Activated naive CD8-positive, alpha-beta T cell treated with anti-CD3 and anti-CD28 coated beads, Interleukin-2, amount 10 ng/mL, durations not matched to agents 7 days and 5 days (primary cell): Measurements from ENCODE around the gene B9D1. TPM values are rescaled to one million over a fixed set of nuclear protein-coding genes. Genes with fewer than 3 reads are reported as not detected.

Experiments used
- ATAC-seq: fragments of 150-1000 bp; cut with Tn5 transposase; one replicate; pipeline ENCODE4 v1.10.0; 2021; ENCODE audit warnings: low read depth, moderate library complexity
- POLR2A ChIA-PET: fragments of 350-600 bp; sonication (Branson Sonifier 250); formaldehyde crosslinking; loops from one replicate; lab custom pipeline; 2021; ENCODE audit warnings: antibody characterized with exemption; lab: Charles Lee
- DNase-seq: peaks from one replicate; pipeline ENCODE4 v3.0.0; 2021
- H3K27ac Mint-ChIP-seq: one replicate; pipeline ENCODE4 v1.8.0; 2022; ENCODE audit warnings: mild to moderate bottlenecking, mixed read lengths
- H3K27me3 Mint-ChIP-seq: one replicate; pipeline ENCODE4 v1.8.0; 2022; ENCODE audit warnings: mild to moderate bottlenecking, moderate library complexity, mixed read lengths
- H3K36me3 Mint-ChIP-seq: one replicate; pipeline ENCODE4 v1.8.0; 2021; ENCODE audit warnings: mild to moderate bottlenecking, mixed read lengths
- H3K4me1 Mint-ChIP-seq: one replicate; pipeline ENCODE4 v1.8.0; 2021; ENCODE audit warnings: mixed read lengths
- H3K4me3 Mint-ChIP-seq: one replicate; pipeline ENCODE4 v1.8.0; 2022; ENCODE audit warnings: mild to moderate bottlenecking, moderate library complexity, mixed read lengths
- H3K9me3 Mint-ChIP-seq: one replicate; pipeline ENCODE4 v1.8.0; 2021; ENCODE audit warnings: mixed read lengths
- microRNA-seq: library from miRNA; unstranded; fragments of <30 nt; microRNA quantifications from one replicate; pipeline ENCODE4 v1.2.0, GENCODE V29; 2022
- total RNA-seq, 2 experiments: library from RNA; stranded (reverse); gene quantifications; one replicate each; pipeline ENCODE4 v1.2.3, GENCODE V29; 2021

The B9D1 gene
- total RNA-seq, 2 experiments from 2014 or later, result 1.6 to 2.1 TPM

DNA sequence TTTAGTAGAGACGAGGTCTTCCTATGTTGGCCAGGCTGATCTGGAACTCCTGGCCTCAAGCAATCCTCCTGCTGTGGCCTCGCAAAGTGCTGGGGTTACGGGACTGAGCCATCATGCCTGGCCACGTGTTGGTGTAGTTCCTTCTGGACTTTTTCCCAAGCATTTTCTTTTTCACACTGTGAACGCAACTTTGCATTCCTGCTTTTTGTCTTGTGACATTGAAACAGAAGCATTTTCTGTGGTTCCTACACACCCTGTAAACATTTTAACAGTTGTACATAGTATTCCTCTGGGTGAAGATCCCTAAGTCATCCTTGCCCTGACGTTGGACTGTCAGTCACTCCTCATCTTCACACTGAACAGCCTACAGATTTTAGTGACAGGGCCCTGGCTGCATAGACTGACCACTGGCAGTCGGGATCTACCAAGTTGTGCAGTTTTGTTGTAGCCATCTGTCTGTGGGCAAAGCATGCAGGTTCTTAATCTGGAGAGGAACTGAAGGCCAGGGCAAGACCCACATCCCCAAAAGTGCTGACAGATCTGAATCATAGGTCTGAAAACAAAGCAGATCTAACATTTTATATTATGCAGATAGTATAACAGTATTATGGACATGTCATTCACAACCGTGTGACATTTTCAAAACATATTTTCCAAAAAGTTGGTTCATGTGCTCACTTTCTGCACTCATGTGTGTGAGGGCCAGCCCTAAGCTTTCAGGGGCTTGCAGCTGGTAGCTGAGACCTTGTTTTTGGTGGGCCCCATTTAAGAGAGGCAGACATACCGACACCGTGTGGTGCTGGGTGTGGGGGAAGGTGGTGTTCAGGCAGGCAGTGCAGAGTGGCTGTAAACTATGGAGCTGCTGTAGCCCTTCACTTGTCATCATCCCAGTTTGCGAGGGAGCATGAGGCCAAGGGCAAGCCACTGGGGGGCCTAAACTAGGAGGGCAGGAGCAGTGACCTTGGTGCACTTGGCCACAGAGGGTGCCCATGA is 65.4 kb downstream of the B9D1 start:
- Mint-ChIP-seq H3K4me3 (no peak overlapping the region), H3K36me3 (no peaks in the 10 kb centered on the region), H3K4me1 (no peaks in the 10 kb centered on the region), H3K27ac (no peak overlapping the region), H3K9me3 (no peaks in the 10 kb centered on the region), H3K27me3 (peaks cover 22% of the 10 kb centered on the region)
- POLR2A ChIA-PET, result no interaction called here
- no peak for DNase-seq
- no peak for ATAC-seq

DNA sequence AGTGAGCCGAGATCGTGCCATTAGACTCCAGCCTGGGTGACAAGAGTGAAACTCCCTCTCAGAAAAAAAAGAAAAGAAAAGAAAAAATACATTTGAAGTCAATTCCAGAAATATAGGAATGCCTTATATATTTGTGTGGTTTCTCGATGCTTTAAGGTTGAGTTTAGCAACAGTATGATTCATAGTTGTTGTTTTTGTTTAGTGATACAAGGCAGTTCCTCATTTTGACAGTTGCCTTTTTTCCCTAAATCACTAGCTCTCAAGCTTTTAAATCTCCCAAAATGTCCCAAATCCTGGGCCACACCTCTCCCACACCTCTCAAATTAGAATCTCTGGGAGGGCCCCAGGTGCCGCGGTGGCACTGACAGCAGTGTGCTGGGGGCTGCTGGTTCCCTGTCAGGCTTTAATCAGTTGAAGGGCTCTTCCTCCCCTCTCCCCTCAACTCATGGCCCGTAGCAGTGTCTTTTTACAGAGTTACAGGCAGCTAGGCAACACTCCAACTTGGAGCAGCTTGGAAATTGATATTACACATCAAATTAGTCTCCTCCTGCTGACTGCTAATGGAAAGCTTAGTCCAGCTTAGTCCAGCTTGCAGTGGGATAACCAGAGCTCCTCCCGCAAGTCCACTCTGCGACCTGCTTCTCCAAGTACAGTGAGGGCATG is 66.9 kb downstream of the B9D1 start:
- no peaks in the 10 kb centered on the region for H3K36me3 Mint-ChIP-seq
- no peaks in the 10 kb centered on the region for H3K9me3 Mint-ChIP-seq
- no peak overlapping the region for H3K4me3 Mint-ChIP-seq
- DNase-seq (no peak), ATAC-seq (no peak)
- POLR2A ChIA-PET, result no interaction called here
- peaks cover 25% of the 10 kb centered on the region for H3K27me3 Mint-ChIP-seq
- H3K27ac Mint-ChIP-seq, result no peak overlapping the region
- H3K4me1 Mint-ChIP-seq, result peaks cover 2% of the 10 kb centered on the region

DNA sequence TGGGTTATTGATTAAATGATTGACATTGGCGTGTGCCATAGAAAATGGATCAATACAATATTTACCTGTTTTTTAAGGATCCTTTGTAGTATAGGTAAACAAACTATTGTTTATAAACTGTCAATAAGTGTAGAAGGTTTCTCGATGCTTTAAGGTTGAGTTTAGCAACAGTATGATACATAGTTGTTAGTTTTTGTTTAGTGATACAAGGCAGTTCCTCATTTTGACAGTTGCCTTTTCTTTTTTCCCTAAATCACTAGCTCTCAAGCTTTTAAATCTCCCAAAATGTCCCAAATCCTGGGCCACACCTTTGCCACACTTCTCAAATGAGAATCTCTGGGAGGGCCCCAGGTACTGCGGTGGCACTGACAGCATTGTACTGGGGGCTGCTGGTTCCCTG is 68.1 kb downstream of the B9D1 start:
- no peak overlapping the region for H3K27ac Mint-ChIP-seq
- no peaks in the 10 kb centered on the region for H3K36me3 Mint-ChIP-seq
- peaks cover 7% of the 10 kb centered on the region for H3K4me1 Mint-ChIP-seq
- H3K27me3 Mint-ChIP-seq, result peaks cover 27% of the 10 kb centered on the region
- DNase-seq (no peak), ATAC-seq (no peak)
- H3K9me3 Mint-ChIP-seq, result no peaks in the 10 kb centered on the region
- POLR2A ChIA-PET, result no interaction called here
- H3K4me3 Mint-ChIP-seq, result no peak overlapping the region

Small RNA genes lying within 50 kb of the gene (microRNA-seq; reads per million reads assigned to microRNA genes)
- 36.5 reads per million, percentile 40 among the genes with 10 or more reads in this experiment for gene MIR1180

Other genes with a start within 250 kb of the B9D1 start
- gene GRAPL, start 235.1 kb downstream of the B9D1 start, total RNA-seq, result 10 to 100 TPM; 17.9 to 18.4 TPM
- 1 to 10 TPM; 7.1 to 7.5 TPM for gene EPN2, start 125.4 kb downstream of the B9D1 start, total RNA-seq
- gene MAPK7, start 15.8 kb upstream of the B9D1 start, total RNA-seq, result 10 to 100 TPM; 26.8 to 27.4 TPM
- not detected for gene MFAP4, start 24.5 kb upstream of the B9D1 start, total RNA-seq
- gene RNF112, start 48.5 kb upstream of the B9D1 start, total RNA-seq, result 1 to 10 TPM; 1.2 to 1.8 TPM
- gene SLC47A1, start 171.1 kb upstream of the B9D1 start, total RNA-seq, result not detected